ENCODE results near the gene KAZN.

Gene KAZN

GRCh38 chr1:14783592-14783886 lies 185.1 kb downstream of the KAZN start:
- Histone ChIP-seq H3K36me3 (ENCODE audit: control insufficient read depth in 1 of 2, insufficient read depth in 2 of 2, low read depth in 1 of 2, low read length in 2 of 2) (no peaks in the 10 kb centered on the region), H4K91ac (ENCODE audit: low read length) (no peak overlapping the region), H3K14ac (ENCODE audit: low read length in 2 of 2) (no peak overlapping the region), H2BK12ac (ENCODE audit: low read length in 2 of 2) (no peak overlapping the region), H2AK5ac (ENCODE audit: low read length, severe bottlenecking) (no peak overlapping the region), H3K4me1 (ENCODE audit: control insufficient read depth, insufficient read depth, low read depth, low read length) (peaks cover 4% of the 10 kb centered on the region), H3K27me3 (ENCODE audit: control insufficient read depth in 1 of 2, insufficient read depth in 1 of 2, low read length in 2 of 2) (peaks cover 0 to 5% of the 10 kb centered on the region in 2 experiments), H3K9ac (ENCODE audit: low read length) (no peak overlapping the region), H3K27ac (ENCODE audit: low read length, poor library complexity, severe bottlenecking) (no peak overlapping the region), H3K9me3 (ENCODE audit: control insufficient read depth, low read length) (no peaks in the 10 kb centered on the region), H3K18ac (ENCODE audit: low read depth in 1 of 2, low read length in 2 of 2) (no peak overlapping the region), H3K4me3 (ENCODE audit: insufficient read depth in 1 of 2, low read depth in 1 of 2, low read length in 2 of 2) (no peak overlapping the region), H4K8ac (ENCODE audit: low read length) (no peak overlapping the region), H3K4ac (ENCODE audit: low read depth in 1 of 2, low read length in 2 of 2) (no peak overlapping the region), H3K4me2 (ENCODE audit: low read length, poor library complexity, severe bottlenecking) (no peak overlapping the region), H2BK5ac (ENCODE audit: low read depth, low read length, poor library complexity, severe bottlenecking) (no peak overlapping the region), H3K79me1 (replicated peaks; ENCODE audit: low read length, poor library complexity, severe bottlenecking) (no peaks in the 10 kb centered on the region), H2AFZ (ENCODE audit: low read depth, low read length) (no peak overlapping the region), H2BK15ac (ENCODE audit: low read depth, poor library complexity, severe bottlenecking) (no peak overlapping the region), H3K23ac (ENCODE audit: low read length in 2 of 2) (no peak overlapping the region), H2BK120ac (ENCODE audit: low read depth, low read length) (no peak overlapping the region)
- no peak for DNase-seq
- WGBS: 82% methylated on average over 7 of the region's 7 CpGs

- no peak overlapping the region for H2BK12ac ChIP-seq (ENCODE audit: low read length in 2 of 2)
- no peak overlapping the region for H2AFZ ChIP-seq (ENCODE audit: low read depth, low read length)
- H4K8ac ChIP-seq (ENCODE audit: low read length): no peak overlapping the region
- no peak overlapping the region for H2BK15ac ChIP-seq (ENCODE audit: low read depth, poor library complexity, severe bottlenecking)
- no peak overlapping the region for H2AK5ac ChIP-seq (ENCODE audit: low read length, severe bottlenecking)
- H3K36me3 ChIP-seq (ENCODE audit: control insufficient read depth in 1 of 2, insufficient read depth in 2 of 2, low read depth in 1 of 2, low read length in 2 of 2): no peaks in the 10 kb centered on the region
- peaks cover 4% of the 10 kb centered on the region for H3K4me1 ChIP-seq (ENCODE audit: control insufficient read depth, insufficient read depth, low read depth, low read length)
- no peak overlapping the region for H3K4ac ChIP-seq (ENCODE audit: low read depth in 1 of 2, low read length in 2 of 2)
- peaks cover 0 to 9% of the 10 kb centered on the region in 2 experiments for H3K27me3 ChIP-seq (ENCODE audit: control insufficient read depth in 1 of 2, insufficient read depth in 1 of 2, low read length in 2 of 2)
- H3K4me3 ChIP-seq (ENCODE audit: insufficient read depth in 1 of 2, low read depth in 1 of 2, low read length in 2 of 2): no peak overlapping the region
- no peaks in the 10 kb centered on the region for H3K79me1 ChIP-seq (replicated peaks; ENCODE audit: low read length, poor library complexity, severe bottlenecking)
- no peaks in the 10 kb centered on the region for H3K9me3 ChIP-seq (ENCODE audit: control insufficient read depth, low read length)
- DNase-seq: no peak
- H3K23ac ChIP-seq (ENCODE audit: low read length in 2 of 2): no peak overlapping the region
- no peak overlapping the region for H3K18ac ChIP-seq (ENCODE audit: low read depth in 1 of 2, low read length in 2 of 2)
- no peak overlapping the region for H3K9ac ChIP-seq (ENCODE audit: low read length)
- no peak overlapping the region for H4K91ac ChIP-seq (ENCODE audit: low read length)
- no peak overlapping the region for H3K4me2 ChIP-seq (ENCODE audit: low read length, poor library complexity, severe bottlenecking)
- no peak overlapping the region for H2BK5ac ChIP-seq (ENCODE audit: low read depth, low read length, poor library complexity, severe bottlenecking)
- no peak overlapping the region for H2BK120ac ChIP-seq (ENCODE audit: low read depth, low read length)
- no peak overlapping the region for H3K14ac ChIP-seq (ENCODE audit: low read length in 2 of 2)
- no peak overlapping the region for H3K27ac ChIP-seq (ENCODE audit: low read length, poor library complexity, severe bottlenecking)
- WGBS: 92% methylated on average over 16 of the region's 16 CpGs
Observed at GRCh38 chr1:14784790-14785773, 186.6 kb downstream of the KAZN start.

- no peak overlapping the region for H2AFZ ChIP-seq (ENCODE audit: low read depth, low read length)
- H3K4me3 ChIP-seq (ENCODE audit: insufficient read depth in 1 of 2, low read depth in 1 of 2, low read length in 2 of 2): no peak overlapping the region
- no peak overlapping the region for H4K91ac ChIP-seq (ENCODE audit: low read length)
- peak overlapping the region; percentile 46 for H3K27ac ChIP-seq (ENCODE audit: low read length, poor library complexity, severe bottlenecking)
- no peak overlapping the region for H2BK12ac ChIP-seq (ENCODE audit: low read length in 2 of 2)
- H3K79me1 ChIP-seq (replicated peaks; ENCODE audit: low read length, poor library complexity, severe bottlenecking): no peaks in the 10 kb centered on the region
- peaks cover under 1 to 9% of the 10 kb centered on the region in 2 experiments for H3K27me3 ChIP-seq (ENCODE audit: control insufficient read depth in 1 of 2, insufficient read depth in 1 of 2, low read length in 2 of 2)
- no peak overlapping the region for H2AK5ac ChIP-seq (ENCODE audit: low read length, severe bottlenecking)
- no peak overlapping the region for H2BK5ac ChIP-seq (ENCODE audit: low read depth, low read length, poor library complexity, severe bottlenecking)
- no peak for DNase-seq
- H4K8ac ChIP-seq (ENCODE audit: low read length): no peak overlapping the region
- H3K23ac ChIP-seq (ENCODE audit: low read length in 2 of 2): no peak overlapping the region
- H2BK15ac ChIP-seq (ENCODE audit: low read depth, poor library complexity, severe bottlenecking): no peak overlapping the region
- 94% methylated on average over 9 of the region's 9 CpGs for WGBS
- H3K4me1 ChIP-seq (ENCODE audit: control insufficient read depth, insufficient read depth, low read depth, low read length): peaks cover 4% of the 10 kb centered on the region
- no peak overlapping the region for H3K18ac ChIP-seq (ENCODE audit: low read depth in 1 of 2, low read length in 2 of 2)
- no peak overlapping the region for H3K14ac ChIP-seq (ENCODE audit: low read length in 2 of 2)
- H3K4me2 ChIP-seq (ENCODE audit: low read length, poor library complexity, severe bottlenecking): no peak overlapping the region
- H3K9ac ChIP-seq (ENCODE audit: low read length): no peak overlapping the region
- no peaks in the 10 kb centered on the region for H3K36me3 ChIP-seq (ENCODE audit: control insufficient read depth in 1 of 2, insufficient read depth in 2 of 2, low read depth in 1 of 2, low read length in 2 of 2)
- no peak overlapping the region for H2BK120ac ChIP-seq (ENCODE audit: low read depth, low read length)
- H3K9me3 ChIP-seq (ENCODE audit: control insufficient read depth, low read length): no peaks in the 10 kb centered on the region
- H3K4ac ChIP-seq (ENCODE audit: low read depth in 1 of 2, low read length in 2 of 2): no peak overlapping the region
Observed at GRCh38 chr1:14786109-14786675, 187.7 kb downstream of the KAZN start.

GRCh38 chr1:14786681-14787080 lies 188.2 kb downstream of the KAZN start:
- Histone ChIP-seq H3K23ac (ENCODE audit: low read length in 2 of 2) (no peak overlapping the region), H3K9me3 (ENCODE audit: control insufficient read depth, low read length) (no peaks in the 10 kb centered on the region), H3K79me1 (replicated peaks; ENCODE audit: low read length, poor library complexity, severe bottlenecking) (no peaks in the 10 kb centered on the region), H3K9ac (ENCODE audit: low read length) (no peak overlapping the region), H2BK12ac (ENCODE audit: low read length in 2 of 2) (no peak overlapping the region), H2BK5ac (ENCODE audit: low read depth, low read length, poor library complexity, severe bottlenecking) (no peak overlapping the region), H3K36me3 (ENCODE audit: control insufficient read depth in 1 of 2, insufficient read depth in 2 of 2, low read depth in 1 of 2, low read length in 2 of 2) (no peaks in the 10 kb centered on the region), H4K8ac (ENCODE audit: low read length) (no peak overlapping the region), H2BK15ac (ENCODE audit: low read depth, poor library complexity, severe bottlenecking) (no peak overlapping the region), H3K4me3 (ENCODE audit: insufficient read depth in 1 of 2, low read depth in 1 of 2, low read length in 2 of 2) (no peak overlapping the region), H3K14ac (ENCODE audit: low read length in 2 of 2) (no peak overlapping the region), H3K18ac (ENCODE audit: low read depth in 1 of 2, low read length in 2 of 2) (no peak overlapping the region), H2AFZ (ENCODE audit: low read depth, low read length) (no peak overlapping the region), H3K4me2 (ENCODE audit: low read length, poor library complexity, severe bottlenecking) (no peak overlapping the region), H3K4ac (ENCODE audit: low read depth in 1 of 2, low read length in 2 of 2) (no peak overlapping the region), H2AK5ac (ENCODE audit: low read length, severe bottlenecking) (no peak overlapping the region), H3K4me1 (ENCODE audit: control insufficient read depth, insufficient read depth, low read depth, low read length) (peaks cover 4% of the 10 kb centered on the region), H3K27me3 (ENCODE audit: control insufficient read depth in 1 of 2, insufficient read depth in 1 of 2, low read length in 2 of 2) (peaks cover 4 to 9% of the 10 kb centered on the region in 2 experiments), H2BK120ac (ENCODE audit: low read depth, low read length) (no peak overlapping the region), H4K91ac (ENCODE audit: low read length) (no peak overlapping the region), H3K27ac (ENCODE audit: low read length, poor library complexity, severe bottlenecking) (no peak overlapping the region)
- no peak for DNase-seq
- WGBS: 67% methylated on average over 1 of the region's 1 CpG
